NCI-H2107 treated with DMSO at 0.1 percent for 48 hours (cell line): ENCODE measurements around the gene GIPC3.
"Not testable (repeated sequence)": the region's sequence is repeated elsewhere in the genome, so short reads cannot be mapped to it uniquely, and the experiment has no call there.

Experiments used
- DNase-seq: peaks from one replicate; lab custom pipeline; 2025; ENCODE audit not compliant: unreplicated experiment; lab: John Stamatoyannopoulos, UW

Gene GIPC3

DNA sequence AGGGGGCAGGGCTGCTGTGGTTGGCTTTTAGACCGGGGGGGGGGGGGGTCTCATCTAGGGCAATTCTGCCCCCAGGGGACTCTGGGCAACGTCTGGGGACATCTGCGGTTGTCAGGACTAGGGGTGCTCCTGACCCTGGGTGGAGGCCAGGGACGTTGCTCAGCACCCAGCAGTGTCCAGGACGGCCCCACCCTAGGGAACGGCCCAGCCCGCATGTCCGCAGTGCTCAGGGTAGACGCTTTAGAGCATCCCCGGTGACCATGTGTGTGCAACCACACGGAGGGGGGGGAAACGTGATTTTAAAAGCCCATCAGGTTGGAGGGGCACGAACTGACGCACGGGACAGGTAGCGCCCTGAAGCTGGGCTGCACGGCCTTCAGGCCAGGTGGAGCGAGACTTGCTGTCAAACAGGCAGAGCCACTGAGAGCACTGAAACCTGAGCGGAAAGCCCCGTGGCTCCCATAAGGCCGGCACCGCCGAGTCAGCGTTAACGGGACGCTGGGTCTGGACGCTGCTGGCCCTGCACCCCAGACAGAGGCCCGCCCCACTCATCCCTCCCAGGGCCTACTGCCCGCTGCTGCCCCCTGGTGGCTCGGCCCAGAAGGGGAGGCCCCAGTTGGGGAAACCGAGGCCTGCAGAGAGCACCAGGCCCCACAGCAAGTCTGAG lies 33.0 kb downstream of the GIPC3 start:
- DNase-seq = no peak

DNA sequence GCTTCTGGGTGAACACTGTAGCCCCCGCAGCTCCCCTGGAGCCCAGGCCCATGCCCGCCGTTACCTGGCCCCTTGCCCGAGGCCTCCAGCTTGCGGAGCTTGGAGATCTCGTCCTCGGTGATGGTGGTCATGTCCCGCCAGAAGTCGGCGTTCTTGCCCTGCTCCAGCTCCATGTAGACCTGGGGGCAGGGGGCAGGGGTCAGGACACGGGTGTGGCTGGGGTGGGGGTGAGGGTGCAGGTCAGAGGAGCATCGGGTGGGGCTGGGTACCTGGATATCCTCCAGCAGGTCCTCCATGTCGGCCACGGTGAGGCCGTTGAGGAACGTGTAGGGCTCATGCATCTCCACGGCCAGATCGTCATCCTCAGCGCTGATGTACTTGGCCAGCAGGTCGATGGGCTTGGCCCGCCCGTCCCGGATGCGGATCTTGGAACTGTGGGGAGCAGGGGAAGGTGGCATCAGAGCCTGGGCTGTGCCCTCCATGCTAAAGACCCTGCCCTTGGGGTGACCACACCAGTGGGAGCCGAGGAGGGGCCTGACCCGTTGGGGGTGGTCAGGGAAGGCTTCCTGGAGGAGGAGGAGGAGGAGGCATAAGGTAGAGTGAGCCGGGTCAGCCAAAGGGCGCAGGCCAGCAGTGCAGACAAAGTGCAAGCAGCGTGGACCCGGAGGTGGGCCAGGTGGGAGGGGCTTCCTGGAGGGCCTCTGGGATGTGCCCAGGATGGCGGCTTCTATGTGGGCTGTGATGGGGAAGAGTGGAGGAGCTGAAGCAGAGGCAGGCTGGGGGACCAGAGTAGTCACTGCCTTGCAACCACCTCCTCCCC lies 33.7 kb downstream of the GIPC3 start:
- DNase-seq = no peak

DNA sequence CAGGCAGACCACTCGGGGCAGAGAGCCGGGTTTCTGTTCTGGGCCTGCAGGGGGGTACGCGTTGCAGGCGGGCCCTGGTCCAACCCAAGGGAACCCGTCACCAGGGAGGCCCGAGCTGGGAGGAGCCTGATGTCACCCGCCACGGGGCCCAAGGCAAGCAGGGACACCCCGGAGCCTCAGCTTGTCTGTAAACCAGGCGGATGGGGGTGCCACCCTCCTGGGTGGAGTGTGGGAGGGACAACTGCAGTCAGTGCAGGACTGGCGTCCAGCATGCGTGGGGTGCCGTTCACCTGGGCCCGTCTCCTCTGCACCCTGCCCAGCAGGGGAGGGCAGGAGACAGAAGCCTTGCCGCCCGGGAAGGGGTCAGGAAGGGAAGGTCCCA lies 34.3 kb downstream of the GIPC3 start:
- DNase-seq = no peak

DNA sequence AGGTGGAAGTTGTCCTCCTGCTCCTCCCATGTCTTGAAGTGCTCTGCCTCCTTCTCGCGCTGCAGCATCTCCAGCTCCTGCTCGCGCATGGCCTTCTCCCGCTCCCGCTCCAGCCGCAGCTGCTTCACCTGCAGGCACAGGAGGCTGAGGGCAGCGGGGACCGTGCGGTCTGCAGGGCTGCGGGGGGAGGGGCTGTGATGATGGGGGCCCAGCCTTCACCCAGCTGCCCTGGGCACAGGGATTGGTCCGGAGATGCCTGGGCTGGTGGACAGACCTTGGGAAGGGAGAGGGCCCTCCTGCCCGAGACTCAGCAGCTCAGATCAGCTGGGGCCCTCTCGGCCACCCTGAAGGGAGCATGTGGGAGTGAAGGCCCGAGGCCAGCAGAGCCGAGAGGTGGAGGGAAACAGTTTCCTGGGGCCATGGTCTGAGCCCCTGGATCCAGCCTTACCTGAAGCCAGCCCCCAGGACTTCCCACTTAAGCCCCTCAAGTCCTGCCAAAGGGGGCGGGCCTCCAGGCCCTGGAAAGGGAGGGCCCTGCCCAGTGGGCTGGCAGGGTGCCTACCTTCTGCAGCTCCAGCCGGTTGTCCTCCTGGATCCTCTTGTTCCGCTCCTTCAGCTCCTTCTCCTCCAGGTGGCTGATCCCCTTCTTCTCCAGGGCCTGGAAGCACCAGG lies 35.0 kb downstream of the GIPC3 start:
- DNase-seq = no peak

DNA sequence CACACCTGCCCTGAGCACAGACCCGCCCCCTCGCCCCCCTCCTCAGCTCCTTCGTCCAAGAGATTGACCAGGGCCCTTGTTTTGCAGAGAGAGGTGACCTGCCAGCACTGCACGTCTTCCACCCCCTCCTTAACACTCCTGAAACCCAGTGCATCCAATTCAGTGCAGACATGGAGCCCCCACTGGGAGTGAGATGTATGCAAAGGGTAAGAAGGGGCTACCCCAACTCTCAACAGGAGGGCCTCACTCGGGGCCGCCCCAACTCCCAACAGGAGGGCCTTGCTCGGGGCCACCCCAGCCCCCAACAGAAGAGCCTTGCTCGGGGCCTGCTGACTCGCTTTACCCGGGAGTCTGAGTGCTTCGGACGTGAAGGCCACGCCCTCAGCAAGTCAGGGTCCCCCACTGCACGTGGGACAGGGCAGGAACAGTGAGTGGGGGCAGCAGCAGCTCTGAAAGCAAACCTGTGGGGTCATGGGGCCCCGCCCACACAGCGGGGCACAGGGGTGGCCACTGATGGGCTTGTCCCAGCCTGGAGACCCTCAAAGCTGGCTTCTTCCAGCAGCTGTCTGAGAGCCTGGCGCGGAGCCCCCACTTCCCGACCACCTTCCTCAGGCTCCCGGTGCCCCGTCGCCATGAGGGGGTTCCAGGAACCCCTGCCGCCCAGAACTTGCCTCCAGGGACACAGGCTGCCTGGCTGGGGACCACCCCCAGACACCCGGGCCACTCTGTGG lies 35.7 kb downstream of the GIPC3 start:
- DNase-seq = no peak

DNA sequence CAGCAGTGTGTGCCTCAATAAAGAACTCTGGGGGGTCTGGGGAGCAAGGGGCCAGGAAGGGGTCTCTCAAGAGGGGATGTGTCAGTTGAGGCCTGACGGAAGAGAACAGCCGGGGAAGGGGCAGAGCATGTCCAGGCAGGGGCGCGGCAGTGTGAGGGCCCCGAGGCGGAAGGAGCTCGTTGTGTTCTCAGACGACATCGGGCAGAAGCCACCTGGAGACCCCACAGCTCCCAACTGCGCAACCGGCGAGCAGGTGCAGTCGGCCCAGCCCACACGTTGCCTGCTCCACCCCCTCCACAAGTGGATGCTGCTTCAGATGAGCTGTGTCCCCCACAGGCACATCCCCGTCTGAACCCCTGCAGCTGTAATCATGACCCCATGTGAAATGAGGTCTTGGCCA lies 36.4 kb downstream of the GIPC3 start:
- no peak for DNase-seq

DNA sequence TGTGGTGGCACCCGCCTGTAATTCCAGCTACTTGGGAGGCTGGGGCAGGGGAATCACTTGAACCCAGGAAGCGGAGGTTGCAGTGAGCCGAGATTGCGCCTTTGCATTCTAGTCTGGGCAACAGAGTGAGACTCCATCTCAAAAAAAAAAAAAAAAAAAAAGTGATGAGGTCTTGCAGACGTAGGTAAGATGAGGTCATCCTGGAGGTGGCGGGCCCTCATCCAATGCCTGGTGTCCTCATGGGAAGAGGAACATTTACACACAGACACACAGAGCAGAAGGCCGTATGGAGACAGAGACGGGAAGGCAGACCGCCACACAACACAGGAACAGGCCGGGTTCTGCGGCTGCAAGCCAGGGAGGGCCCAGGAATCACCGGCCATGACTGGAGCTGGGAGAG lies 36.9 kb downstream of the GIPC3 start:
- no peak for DNase-seq

DNA sequence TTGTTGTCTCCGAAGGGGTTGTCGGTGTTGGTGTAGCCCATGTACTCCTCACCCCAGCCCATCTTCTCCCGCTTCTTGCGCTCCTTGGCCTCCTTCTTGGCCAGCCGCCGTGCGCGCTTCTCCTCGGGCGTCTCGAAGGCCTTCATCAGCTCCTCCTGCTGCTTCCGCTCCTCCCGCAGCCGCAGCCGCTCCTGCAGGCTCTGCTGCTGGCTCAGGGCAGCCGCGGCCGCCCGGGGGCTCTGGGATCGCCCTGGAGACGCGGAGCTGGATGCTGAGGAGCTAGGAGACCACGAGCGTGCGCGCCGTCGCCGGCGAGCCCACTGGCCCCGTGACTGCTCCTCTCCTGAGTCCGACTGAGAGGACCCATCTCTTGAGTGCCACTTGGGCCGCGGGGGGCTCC lies 38.4 kb downstream of the GIPC3 start:
- no peak for DNase-seq

DNA sequence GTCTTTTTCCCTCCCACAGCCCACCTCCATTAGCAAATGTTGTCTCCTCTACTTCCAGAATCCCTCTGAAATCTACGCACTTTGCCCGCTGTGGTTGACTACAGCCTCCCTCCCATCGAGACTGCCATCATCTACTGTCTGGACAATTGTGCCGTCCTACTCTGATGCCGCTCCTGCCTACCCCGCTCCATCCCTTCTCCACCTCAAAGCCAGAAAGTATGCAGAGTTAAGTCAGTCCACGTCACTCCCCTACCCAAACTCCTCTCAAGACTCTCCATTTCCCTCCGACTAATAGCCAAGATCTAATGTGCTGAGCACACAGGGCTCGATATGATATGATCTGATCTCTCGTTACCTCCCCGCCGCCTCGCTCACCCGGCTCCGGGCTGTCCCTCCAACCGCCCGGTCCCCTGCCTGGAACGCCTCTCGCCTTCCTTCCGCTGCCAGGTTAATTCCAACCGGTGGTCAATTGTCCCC lies 40.8 kb downstream of the GIPC3 start:
- DNase-seq = no peak

DNA sequence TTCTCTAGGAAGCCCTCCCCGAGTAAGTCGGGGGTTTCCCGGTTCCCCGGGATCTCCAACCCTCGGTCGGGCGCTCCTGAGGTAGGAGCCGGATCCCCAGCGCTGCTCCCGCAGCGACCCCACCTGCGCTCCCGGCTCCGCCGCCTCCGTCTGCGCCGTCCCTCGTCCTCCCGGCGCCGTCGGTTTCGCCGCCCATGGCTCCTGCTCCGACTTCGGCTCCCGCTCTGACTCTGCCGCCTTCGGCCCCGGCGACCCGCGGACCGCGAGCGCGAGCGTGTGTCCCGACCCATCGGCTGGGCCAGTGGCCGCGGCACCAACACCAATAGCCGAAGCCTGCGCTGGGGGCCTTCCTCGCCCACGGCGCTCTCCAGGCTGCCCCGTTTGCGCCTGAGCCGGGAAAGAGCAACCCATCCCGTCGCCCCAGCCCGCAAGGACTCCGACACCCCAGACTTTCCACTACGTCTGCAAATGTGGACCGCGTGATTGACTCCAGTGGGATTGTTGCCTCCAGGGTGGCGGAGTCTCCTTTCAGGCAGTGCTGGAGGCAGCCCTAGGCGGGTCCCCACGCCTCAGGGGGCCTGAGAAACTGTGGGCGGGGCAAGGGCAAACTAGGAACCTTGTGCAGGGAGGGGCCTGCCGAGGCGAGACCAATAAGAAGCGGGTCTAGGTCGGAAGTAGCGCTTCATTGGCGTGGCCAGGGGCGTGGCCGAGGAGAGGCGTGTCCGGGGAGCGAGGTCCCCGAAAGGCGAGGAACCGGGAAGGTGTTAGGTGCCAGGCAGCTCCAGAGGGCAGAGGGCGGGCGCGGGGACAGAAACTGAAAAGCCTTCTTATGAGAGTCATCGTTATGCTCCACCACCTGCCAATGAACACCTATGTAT lies 41.4 kb downstream of the GIPC3 start, which contains the start of gene CACTIN:
Gene CACTIN, minus strand, starts transcription at position 318 of the 878 bp plus-strand sequence. Its CDS starts 28 bp downstream, at position 290.
- peak; percentile 98 for DNase-seq

DNA sequence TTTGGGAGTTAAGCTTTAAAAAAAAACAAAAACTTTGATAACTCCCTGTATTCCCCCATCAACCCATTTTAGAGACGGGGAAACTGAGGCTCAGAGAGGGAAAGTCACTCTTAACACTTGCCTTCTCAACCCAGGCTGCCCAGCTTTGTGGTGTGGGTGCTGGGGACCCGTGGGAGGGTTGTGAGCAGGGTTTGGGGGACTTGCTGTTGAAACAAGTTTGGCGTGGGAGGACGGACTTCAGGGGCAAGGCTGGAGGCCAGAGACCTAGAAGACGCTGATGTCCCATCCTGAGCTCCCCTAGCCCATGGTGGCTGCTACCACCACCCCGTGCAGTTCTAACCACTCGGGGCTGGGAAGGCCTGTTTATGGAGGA lies 42.1 kb downstream of the GIPC3 start:
- DNase-seq = no peak

DNA sequence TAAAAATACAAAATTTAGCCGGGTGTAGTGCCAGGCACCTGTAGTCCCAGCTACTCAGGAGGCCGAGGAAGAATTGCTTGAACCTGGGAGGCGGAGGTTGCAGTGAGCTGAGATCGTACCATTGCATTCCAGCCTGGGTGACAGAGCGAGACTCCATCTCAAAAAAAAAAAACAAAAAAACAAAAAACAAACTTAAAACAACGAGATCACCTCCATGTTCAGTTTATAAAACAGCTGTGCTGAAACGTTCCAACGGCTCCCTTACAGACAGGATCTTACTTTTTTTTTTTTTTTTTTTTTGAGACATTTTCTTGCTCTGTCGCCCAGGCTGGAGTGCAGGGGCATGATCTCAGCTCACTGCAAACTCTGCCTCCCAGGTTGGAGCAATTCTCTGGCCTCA lies 43.5 kb downstream of the GIPC3 start:
- not testable (repeated sequence) for DNase-seq

DNA sequence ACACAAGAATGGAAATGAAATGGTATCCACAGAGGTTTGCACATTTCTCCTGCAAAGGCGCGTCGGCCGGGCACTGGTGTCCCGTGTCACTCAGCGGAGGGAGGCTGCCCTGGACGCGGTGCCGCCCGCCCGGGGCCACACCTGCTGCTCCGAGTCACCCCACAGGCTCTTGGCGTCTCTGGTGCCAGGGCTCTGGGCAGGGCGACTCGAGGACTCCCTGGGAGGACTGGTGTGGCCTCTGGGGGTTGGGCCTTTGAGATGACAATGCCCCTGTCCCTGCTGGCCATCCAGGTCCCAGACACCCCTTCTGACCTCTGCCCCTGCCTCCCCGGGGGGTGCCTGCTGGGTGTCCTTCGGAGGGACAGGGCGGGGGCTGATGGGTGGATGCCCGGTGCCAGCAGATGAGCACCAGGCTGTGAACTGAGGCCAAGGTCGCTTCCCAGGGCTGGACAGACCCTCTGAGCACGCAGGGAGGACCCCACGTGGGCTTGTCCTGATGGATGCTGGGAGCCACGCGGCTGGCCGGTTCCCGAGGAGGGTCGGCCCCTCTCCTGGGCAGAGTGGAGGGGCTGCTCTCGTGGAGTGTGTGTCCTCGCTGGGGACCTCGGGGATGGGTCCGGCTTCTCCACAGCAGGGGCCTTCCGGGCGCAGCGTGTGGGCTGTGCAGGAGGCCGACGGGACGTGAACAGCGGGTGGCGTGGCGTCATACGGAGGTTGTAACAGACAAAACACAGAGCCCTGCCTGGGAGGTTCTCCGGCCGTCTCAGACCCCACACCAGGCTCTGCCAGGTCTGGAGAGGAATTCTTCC lies 46.0 kb downstream of the GIPC3 start:
- no peak for DNase-seq

DNA sequence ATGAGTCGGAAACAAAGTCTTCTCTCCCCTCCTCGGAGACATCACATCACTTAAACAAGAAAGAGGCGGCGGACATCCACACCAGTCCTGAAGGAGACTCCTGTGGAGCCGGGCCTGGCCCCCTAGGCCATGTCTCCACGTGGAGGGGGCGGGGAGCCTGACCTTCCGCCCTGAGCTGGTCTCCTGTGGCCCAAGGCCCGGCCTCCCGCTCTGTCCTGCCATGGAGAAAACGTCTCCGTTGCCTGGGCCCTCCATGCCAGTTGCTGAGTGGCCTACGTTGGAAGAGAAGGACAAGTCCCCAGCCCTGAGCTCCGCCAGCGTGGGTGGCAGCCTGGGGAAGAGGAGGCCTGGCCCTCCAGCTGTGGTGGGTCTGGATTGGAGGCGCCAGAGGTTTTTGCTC lies 46.8 kb downstream of the GIPC3 start:
- DNase-seq = no peak

DNA sequence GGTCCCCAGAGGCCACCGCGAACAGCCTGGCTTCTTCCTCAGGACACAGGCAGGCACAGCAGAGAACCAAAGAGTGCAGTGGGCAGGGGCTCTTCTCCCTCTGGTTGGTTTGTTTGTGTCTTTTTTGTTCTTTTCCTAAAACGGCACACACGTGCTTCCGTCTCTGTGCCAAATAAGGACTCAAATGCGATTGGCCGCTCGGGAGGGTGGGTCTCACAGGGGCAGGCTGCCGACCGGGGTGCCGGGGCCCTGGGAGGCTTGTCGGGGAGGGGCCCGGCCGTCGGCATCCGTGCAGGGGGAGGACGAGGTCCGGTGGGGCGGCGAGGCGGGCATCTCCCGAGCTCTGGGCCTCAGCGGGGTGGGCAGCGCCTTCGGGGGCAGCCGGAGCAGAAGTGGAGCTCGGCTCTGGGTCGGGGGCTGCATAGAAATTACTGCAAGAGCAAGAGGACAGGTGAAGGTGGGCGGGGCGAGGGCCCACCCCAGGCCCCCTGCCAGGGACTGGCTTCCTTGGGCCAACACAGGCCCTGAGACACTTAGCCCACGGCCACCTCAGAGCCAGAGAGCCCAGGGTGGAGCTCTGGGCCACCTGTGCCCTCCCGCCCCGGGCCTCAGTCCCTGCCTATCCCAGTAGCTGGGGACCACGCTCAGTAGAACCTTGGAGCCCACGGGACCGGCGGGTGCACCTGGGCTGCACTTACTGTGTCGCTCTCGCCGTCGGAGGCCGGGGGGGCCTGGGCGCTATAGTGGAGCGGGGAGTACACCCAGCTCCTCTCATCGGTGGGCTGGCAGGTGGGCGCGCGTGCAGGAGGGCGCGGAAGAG lies 47.7 kb downstream of the GIPC3 start:
- no peak for DNase-seq

DNA sequence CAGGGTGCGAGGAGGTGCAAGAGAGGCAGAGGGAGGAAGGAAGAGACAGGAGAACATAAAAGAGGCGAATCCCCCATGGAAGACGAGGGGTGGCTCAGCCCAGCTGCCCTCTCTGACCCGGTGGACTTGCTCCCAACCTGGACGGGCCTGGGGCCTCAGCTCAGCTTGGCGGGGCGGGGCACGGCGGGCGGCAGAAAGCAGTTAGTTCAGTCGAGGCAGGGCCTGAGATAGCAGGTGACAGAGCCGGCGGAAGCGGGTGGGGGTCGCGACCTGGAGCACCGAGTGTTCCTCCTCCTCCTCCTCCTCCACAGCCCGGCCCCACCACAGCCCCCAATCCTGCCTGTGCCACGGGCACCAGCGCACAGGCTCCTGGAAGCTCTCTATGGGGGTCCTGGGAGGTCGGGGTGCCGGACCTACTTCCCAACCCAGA lies 48.3 kb downstream of the GIPC3 start:
- no peak for DNase-seq

DNA sequence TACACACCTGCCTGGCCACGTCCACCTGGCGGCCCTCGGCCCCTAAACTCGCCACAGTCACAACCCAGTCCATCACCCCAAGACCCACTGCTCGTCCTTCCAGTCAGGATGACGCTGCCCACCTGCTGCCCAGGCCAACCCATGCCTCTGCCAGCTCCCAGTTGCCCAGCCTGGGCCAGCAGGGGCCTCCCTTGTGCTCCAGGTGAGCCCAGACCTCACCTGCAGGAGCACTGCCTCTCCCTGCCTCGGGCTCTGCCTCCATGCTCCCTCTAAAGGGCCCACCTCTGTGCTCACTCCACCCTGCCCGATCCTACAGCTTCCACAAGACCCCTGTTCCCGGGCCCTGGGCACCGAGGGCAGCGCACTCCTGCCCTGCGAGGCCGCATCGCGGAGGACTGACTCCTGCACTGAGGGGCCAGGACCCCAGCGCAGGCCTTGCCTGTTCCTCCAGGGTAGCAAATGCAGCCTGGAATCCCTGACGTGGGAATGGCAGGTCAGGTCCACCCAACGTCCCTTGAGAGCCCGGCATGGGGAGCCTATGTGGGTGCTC lies 49.3 kb downstream of the GIPC3 start:
- no peak for DNase-seq

DNA sequence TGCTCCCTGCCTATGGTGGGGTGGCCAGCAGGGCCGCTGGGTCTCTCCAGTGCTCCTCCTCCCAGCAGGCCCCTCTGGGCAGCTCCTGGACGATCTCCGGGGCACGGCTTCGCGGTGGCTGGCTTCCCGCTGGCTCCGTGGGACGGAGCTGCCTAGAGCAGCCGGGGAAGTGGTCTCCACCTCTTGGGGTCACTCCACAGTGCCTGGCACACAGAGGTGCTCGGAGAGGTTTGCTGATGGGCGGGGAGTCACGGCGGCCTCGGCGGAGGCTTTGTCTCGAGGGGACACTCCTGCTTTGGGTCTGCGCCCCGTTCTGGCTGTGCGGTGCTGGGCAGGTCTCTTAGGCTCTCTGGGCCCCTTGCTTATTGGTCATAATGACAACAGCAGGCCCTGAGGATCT lies 51.2 kb downstream of the GIPC3 start:
- DNase-seq = no peak
